Measurements from ENCODE around the gene TP53I3.

The TP53I3 gene, protein sequence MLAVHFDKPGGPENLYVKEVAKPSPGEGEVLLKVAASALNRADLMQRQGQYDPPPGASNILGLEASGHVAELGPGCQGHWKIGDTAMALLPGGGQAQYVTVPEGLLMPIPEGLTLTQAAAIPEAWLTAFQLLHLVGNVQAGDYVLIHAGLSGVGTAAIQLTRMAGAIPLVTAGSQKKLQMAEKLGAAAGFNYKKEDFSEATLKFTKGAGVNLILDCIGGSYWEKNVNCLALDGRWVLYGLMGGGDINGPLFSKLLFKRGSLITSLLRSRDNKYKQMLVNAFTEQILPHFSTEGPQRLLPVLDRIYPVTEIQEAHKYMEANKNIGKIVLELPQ

GRCh38 chr2:24084386-24085199, at the start of gene TP53I3:
Gene TP53I3 (minus strand): TSS chr2:24084834. CDS start chr2:24084326, 508 bp downstream.
- peak; percentile 92 for DNase-seq (ENCODE audit: low read depth)
- TF ChIP-seq, protein P1, sequence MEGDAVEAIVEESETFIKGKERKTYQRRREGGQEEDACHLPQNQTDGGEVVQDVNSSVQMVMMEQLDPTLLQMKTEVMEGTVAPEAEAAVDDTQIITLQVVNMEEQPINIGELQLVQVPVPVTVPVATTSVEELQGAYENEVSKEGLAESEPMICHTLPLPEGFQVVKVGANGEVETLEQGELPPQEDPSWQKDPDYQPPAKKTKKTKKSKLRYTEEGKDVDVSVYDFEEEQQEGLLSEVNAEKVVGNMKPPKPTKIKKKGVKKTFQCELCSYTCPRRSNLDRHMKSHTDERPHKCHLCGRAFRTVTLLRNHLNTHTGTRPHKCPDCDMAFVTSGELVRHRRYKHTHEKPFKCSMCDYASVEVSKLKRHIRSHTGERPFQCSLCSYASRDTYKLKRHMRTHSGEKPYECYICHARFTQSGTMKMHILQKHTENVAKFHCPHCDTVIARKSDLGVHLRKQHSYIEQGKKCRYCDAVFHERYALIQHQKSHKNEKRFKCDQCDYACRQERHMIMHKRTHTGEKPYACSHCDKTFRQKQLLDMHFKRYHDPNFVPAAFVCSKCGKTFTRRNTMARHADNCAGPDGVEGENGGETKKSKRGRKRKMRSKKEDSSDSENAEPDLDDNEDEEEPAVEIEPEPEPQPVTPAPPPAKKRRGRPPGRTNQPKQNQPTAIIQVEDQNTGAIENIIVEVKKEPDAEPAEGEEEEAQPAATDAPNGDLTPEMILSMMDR (IDR thresholded peaks at IDR 0.05; ENCODE audit: insufficient read depth, low read depth, low read length, missing control alignments), result peak; percentile 89
- H3K4me3 ChIP-seq (ENCODE audit: low read depth, low read length), result peak within 1 kb of the TSS; percentile 70

GRCh38 chr2:24132543-24132942, 47.9 kb upstream of the TP53I3 start:
- no peak overlapping the region for H3K4me3 ChIP-seq (ENCODE audit: low read depth, low read length)
- DNase-seq (ENCODE audit: low read depth), result no peak
- TF ChIP-seq, protein P1 (IDR thresholded peaks at IDR 0.05; ENCODE audit: insufficient read depth, low read depth, low read length, missing control alignments), result no peak

DNA sequence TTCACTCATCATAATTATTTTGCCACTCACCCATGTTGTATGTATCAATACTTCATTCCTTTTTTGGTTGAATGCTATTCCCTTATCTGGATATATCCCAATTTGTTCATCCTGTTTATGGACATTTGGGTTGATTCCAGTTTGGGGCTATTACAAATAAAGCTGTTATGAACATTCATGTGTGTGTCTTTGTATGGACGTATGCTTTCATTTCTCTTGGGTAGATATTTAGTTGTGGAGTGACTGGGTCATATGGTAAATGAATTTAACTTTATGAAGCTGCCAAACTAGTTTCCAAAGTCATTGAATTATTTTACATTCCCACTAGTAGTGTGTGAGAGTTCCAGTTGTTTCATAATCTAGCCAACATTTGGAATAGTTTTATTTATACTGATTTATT, 41.3 kb upstream of the TP53I3 start:
- no peak for DNase-seq (ENCODE audit: low read depth)
- no peak overlapping the region for H3K4me3 ChIP-seq (ENCODE audit: low read depth, low read length)
- TF ChIP-seq, protein P1 (IDR thresholded peaks at IDR 0.05; ENCODE audit: insufficient read depth, low read depth, low read length, missing control alignments), result no peak

GRCh38 chr2:24123922-24124580, 39.4 kb upstream of the TP53I3 start:
- H3K4me3 ChIP-seq (ENCODE audit: low read depth, low read length), result peak overlapping the region; percentile 88
- TF ChIP-seq, protein P1 (IDR thresholded peaks at IDR 0.05; ENCODE audit: insufficient read depth, low read depth, low read length, missing control alignments), result no peak
- no peak for DNase-seq (ENCODE audit: low read depth)

- TF ChIP-seq, protein P1 (IDR thresholded peaks at IDR 0.05; ENCODE audit: insufficient read depth, low read depth, low read length, missing control alignments), result no peak
These were observed 38.7 kb upstream of the TP53I3 start, which contains the start of the genes FAM228B and PFN4 for GRCh38 chr2:24123195-24123921. Gene FAM228B (plus strand): TSS chr2:24123469. CDS start chr2:24124362, 893 bp downstream. Gene PFN4 (minus strand): TSS chr2:24123334. CDS start chr2:24122535, 799 bp downstream.

More at GRCh38 chr2:24123195-24123921, 38.7 kb upstream of the TP53I3 start, which contains the start of the genes FAM228B and PFN4:
- DNase-seq (ENCODE audit: low read depth), result peak; percentile 93
- H3K4me3 ChIP-seq (ENCODE audit: low read depth, low read length), result peak within 1 kb of the TSS; percentile 88

Measured in GM12865 (cell line).